LNCaP clone FGC (cell line): ENCODE results near the gene PPP1R9B.

Experiments
- DNase-seq: peaks from one replicate; pipeline ENCODE4 v3.0.0-alpha.2; 2011; ENCODE audit warnings: low read depth
- H3K4me3 ChIP-seq: 2 replicates; pipeline ENCODE4 v1.5.1; 2011; ENCODE audit warnings: mild to moderate bottlenecking, low read depth, low read length, control low read depth
- TF ChIP-seq, protein P1 (sequence below): IDR thresholded peaks from 2 replicates; pipeline ENCODE4 v1.5.1; 2012; ENCODE audit warnings: mild to moderate bottlenecking; ENCODE audit not compliant: control insufficient read depth, insufficient read depth; ENCODE audit errors: extremely low read depth

Gene PPP1R9B

GRCh38 chr17:50118828-50119218, 31.7 kb downstream of the PPP1R9B start:
- no peak for DNase-seq
- no peak overlapping the region for H3K4me3 ChIP-seq
- TF ChIP-seq, protein P1, sequence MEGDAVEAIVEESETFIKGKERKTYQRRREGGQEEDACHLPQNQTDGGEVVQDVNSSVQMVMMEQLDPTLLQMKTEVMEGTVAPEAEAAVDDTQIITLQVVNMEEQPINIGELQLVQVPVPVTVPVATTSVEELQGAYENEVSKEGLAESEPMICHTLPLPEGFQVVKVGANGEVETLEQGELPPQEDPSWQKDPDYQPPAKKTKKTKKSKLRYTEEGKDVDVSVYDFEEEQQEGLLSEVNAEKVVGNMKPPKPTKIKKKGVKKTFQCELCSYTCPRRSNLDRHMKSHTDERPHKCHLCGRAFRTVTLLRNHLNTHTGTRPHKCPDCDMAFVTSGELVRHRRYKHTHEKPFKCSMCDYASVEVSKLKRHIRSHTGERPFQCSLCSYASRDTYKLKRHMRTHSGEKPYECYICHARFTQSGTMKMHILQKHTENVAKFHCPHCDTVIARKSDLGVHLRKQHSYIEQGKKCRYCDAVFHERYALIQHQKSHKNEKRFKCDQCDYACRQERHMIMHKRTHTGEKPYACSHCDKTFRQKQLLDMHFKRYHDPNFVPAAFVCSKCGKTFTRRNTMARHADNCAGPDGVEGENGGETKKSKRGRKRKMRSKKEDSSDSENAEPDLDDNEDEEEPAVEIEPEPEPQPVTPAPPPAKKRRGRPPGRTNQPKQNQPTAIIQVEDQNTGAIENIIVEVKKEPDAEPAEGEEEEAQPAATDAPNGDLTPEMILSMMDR, result no peak

GRCh38 chr17:50118076-50118827, 32.2 kb downstream of the PPP1R9B start:
- DNase-seq, result no peak
- H3K4me3 ChIP-seq, result no peak overlapping the region
- TF ChIP-seq, protein P1, result no peak

- no peak for DNase-seq
Observed at GRCh38 chr17:50117202-50118051, 33.0 kb downstream of the PPP1R9B start.

DNA sequence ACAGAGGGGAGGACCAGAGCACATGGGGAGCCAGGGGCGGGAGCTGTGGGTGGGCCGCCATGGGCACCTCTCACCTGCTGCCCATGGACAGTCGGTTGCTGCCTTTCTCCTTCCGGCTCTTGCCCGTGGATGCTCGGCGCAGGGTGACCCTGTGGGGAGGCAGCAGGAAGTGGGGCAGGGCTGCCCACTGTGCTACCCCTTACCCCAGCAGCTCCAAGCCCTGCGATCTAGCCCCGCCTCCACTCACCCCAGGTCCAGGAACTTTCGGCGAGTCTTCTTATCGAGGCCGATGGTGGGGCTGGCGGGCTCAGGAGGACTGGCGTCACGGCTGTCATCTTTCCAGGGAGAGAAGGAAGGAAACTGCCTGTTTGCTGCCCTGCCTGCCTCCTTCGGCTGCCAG, 34.7 kb downstream of the PPP1R9B start:
- DNase-seq, result no peak
- TF ChIP-seq, protein P1, result no peak
- H3K4me3 ChIP-seq, result no peak overlapping the region

More at GRCh38 chr17:50117202-50118051, 33.0 kb downstream of the PPP1R9B start:
- no peak overlapping the region for H3K4me3 ChIP-seq
- TF ChIP-seq, protein P1, result 0 out of 2 replicates have a peak, but pooled peaks have one; percentile 10

DNA sequence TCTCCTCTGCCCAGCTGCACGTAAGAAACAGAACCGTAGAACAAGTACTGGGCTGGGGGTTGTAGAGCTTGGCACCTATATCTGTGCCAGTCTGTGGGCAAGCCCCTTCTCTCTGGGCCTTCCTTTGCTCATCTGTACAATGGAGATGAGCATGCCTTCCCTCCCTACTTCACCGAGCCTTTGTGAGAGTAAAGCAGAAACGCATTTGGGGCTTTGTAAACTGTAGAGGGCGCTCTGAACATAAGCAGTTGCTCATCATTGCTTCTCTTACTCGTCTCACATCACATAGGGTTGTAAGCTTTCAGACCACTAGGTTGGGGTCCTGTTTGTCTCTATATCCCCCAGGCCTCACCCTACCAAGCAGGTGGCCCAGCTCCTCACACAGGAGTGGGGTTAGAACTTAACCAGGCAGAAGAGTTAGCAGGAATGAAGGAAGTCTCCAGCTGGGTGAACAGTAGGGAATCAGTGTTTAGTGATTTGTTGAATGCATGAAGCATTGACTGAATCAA, 35.6 kb downstream of the PPP1R9B start:
- DNase-seq, result no peak
- no peak overlapping the region for H3K4me3 ChIP-seq
- TF ChIP-seq, protein P1, result peak; percentile 35; the same call in 1 of the 2 replicates

DNA sequence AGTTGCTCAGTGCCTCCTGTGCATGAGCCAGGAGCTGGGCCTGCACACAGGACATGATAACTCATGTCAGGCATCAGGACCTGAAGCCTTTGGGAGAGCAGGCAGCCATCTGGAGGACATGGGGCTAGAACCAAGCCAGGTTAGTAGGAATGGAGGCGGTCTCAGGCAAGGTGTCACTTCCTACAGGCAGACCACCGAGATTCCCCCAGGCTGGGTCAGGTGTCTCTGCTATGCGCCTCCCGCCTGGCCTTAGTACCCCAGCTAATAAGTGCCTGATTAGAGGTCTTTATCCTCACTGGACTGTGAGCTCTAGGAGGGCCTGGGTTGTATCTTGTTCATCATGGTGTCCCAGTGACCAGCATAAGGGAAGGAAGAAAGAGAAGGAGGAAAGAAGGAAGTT, 36.1 kb downstream of the PPP1R9B start:
- H3K4me3 ChIP-seq, result no peak overlapping the region
- TF ChIP-seq, protein P1, result no peak
- DNase-seq, result no peak
